ENCODE data around the gene RFPL3.
"Not testable (repeated sequence)": the region's sequence is repeated elsewhere in the genome, so short reads cannot be mapped to it uniquely, and the experiment has no call there.

- not testable (repeated sequence) for TF ChIP-seq L3MBTL2 (conservative IDR thresholded peaks at IDR 0.05); BHLHE40 (IDR thresholded peaks at IDR 0.05; ENCODE audit: borderline replicate concordance); ARNT (IDR thresholded peaks at IDR 0.05); FOXA1 (IDR thresholded peaks at IDR 0.05); LEF1 (IDR thresholded peaks at IDR 0.05; ENCODE audit: borderline replicate concordance); ELF4 (IDR thresholded peaks at IDR 0.05); FOXM1 (IDR thresholded peaks at IDR 0.05; ENCODE audit: borderline replicate concordance); SP1 (IDR thresholded peaks at IDR 0.05)
Observed at GRCh38 chr22:32357567-32357966, at the start of gene RFPL3.

Measured in HEK293T (cell line).